Measurements from ENCODE around the gene PIGU.
A peak's percentile ranks its signal among the peaks of the same experiment; 100 is the strongest.

The PIGU gene

GRCh38 chr20:34569598-34569997, 107.3 kb downstream of the PIGU start:
- no peaks in the 10 kb centered on the region for H3K27me3 ChIP-seq (ENCODE audit: low read depth)

GRCh38 chr20:34567892-34568865, 108.7 kb downstream of the PIGU start:
- Histone ChIP-seq H3K36me3 (replicated peaks) (no peaks in the 10 kb centered on the region), H3K27me3 (ENCODE audit: low read depth) (no peaks in the 10 kb centered on the region), H3K4me1 (no peaks in the 10 kb centered on the region), H3K4me3 (no peak overlapping the region), H3K9me3 (no peaks in the 10 kb centered on the region)
- DNase-seq (ENCODE audit: low spot score in 2 of 2), result no peak
- in situ Hi-C loops (cut with MboI; ENCODE audit: low sequenced_read_pairs), result no loop called here

More at GRCh38 chr20:34569598-34569997, 107.3 kb downstream of the PIGU start:
- Histone ChIP-seq H3K4me3 (no peak overlapping the region), H3K4me1 (no peaks in the 10 kb centered on the region), H3K36me3 (replicated peaks) (no peaks in the 10 kb centered on the region), H3K9me3 (no peaks in the 10 kb centered on the region)
- in situ Hi-C loops (cut with MboI; ENCODE audit: low sequenced_read_pairs), result no loop called here
- no peak for DNase-seq (ENCODE audit: low spot score in 2 of 2)

- no peaks in the 10 kb centered on the region for H3K9me3 ChIP-seq
- no peak for DNase-seq (ENCODE audit: low spot score in 2 of 2)
- H3K4me3 ChIP-seq, result no peak overlapping the region
- in situ Hi-C loops (cut with MboI; ENCODE audit: low sequenced_read_pairs), result no loop called here
- H3K4me1 ChIP-seq, result no peaks in the 10 kb centered on the region
- H3K36me3 ChIP-seq (replicated peaks), result no peaks in the 10 kb centered on the region
- H3K27me3 ChIP-seq (ENCODE audit: low read depth), result no peaks in the 10 kb centered on the region
Measured at GRCh38 chr20:34566978-34567891, 109.7 kb downstream of the PIGU start.

GRCh38 chr20:34564833-34565232, 112.1 kb downstream of the PIGU start:
- no peaks in the 10 kb centered on the region for H3K9me3 ChIP-seq
- H3K27me3 ChIP-seq (ENCODE audit: low read depth), result no peaks in the 10 kb centered on the region
- H3K4me3 ChIP-seq, result no peak overlapping the region
- in situ Hi-C loops (cut with MboI; ENCODE audit: low sequenced_read_pairs), result no loop called here
- peaks cover 7% of the 10 kb centered on the region; the same call in 1 of the 2 replicates for H3K36me3 ChIP-seq (replicated peaks)
- no peaks in the 10 kb centered on the region for H3K4me1 ChIP-seq
- DNase-seq (ENCODE audit: low spot score in 2 of 2), result no peak

- Histone ChIP-seq H3K9me3 (no peaks in the 10 kb centered on the region), H3K4me1 (no peaks in the 10 kb centered on the region), H3K27me3 (ENCODE audit: low read depth) (no peaks in the 10 kb centered on the region), H3K36me3 (replicated peaks) (peaks cover 7% of the 10 kb centered on the region; the same call in 1 of the 2 replicates), H3K4me3 (no peak overlapping the region)
- in situ Hi-C loops (cut with MboI; ENCODE audit: low sequenced_read_pairs), result no loop called here
- DNase-seq (ENCODE audit: low spot score in 2 of 2), result peak in 1 of 2 experiments; percentile 28
Measured at GRCh38 chr20:34562641-34563040, 114.3 kb downstream of the PIGU start.

GRCh38 chr20:34561661-34562060, 115.2 kb downstream of the PIGU start:
- H3K9me3 ChIP-seq, result no peaks in the 10 kb centered on the region
- in situ Hi-C loops (cut with MboI; ENCODE audit: low sequenced_read_pairs), result no loop called here
- H3K27me3 ChIP-seq (ENCODE audit: low read depth), result no peaks in the 10 kb centered on the region
- H3K36me3 ChIP-seq (replicated peaks), result peaks cover 7% of the 10 kb centered on the region; the same call in 1 of the 2 replicates
- no peak for DNase-seq (ENCODE audit: low spot score in 2 of 2)
- no peaks in the 10 kb centered on the region for H3K4me1 ChIP-seq
- H3K4me3 ChIP-seq, result no peak overlapping the region

- Histone ChIP-seq H3K4me3 (no peak overlapping the region), H3K9me3 (no peaks in the 10 kb centered on the region), H3K36me3 (replicated peaks) (peaks cover 7% of the 10 kb centered on the region; the same call in 1 of the 2 replicates), H3K27me3 (ENCODE audit: low read depth) (no peaks in the 10 kb centered on the region), H3K4me1 (no peaks in the 10 kb centered on the region)
- no peak for DNase-seq (ENCODE audit: low spot score in 2 of 2)
- in situ Hi-C loops (cut with MboI; ENCODE audit: low sequenced_read_pairs), result no loop called here
Measured at GRCh38 chr20:34560614-34561013, 116.3 kb downstream of the PIGU start.

GRCh38 chr20:34560141-34560523, 116.8 kb downstream of the PIGU start:
- in situ Hi-C loops (cut with MboI; ENCODE audit: low sequenced_read_pairs), result no loop called here
- no peak overlapping the region for H3K4me3 ChIP-seq
- no peaks in the 10 kb centered on the region for H3K9me3 ChIP-seq
- peaks cover 7% of the 10 kb centered on the region; the same call in 1 of the 2 replicates for H3K36me3 ChIP-seq (replicated peaks)
- no peak for DNase-seq (ENCODE audit: low spot score in 2 of 2)
- H3K4me1 ChIP-seq, result no peaks in the 10 kb centered on the region
- no peaks in the 10 kb centered on the region for H3K27me3 ChIP-seq (ENCODE audit: low read depth)

- no peaks in the 10 kb centered on the region for H3K27me3 ChIP-seq (ENCODE audit: low read depth)
- no peaks in the 10 kb centered on the region for H3K9me3 ChIP-seq
- H3K4me3 ChIP-seq, result no peak overlapping the region
- DNase-seq (ENCODE audit: low spot score in 2 of 2), result no peak
- no peaks in the 10 kb centered on the region for H3K4me1 ChIP-seq
- peaks cover 7% of the 10 kb centered on the region; the same call in 1 of the 2 replicates for H3K36me3 ChIP-seq (replicated peaks)
- in situ Hi-C loops (cut with MboI; ENCODE audit: low sequenced_read_pairs), result no loop called here
Measured at GRCh38 chr20:34559311-34560140, 117.4 kb downstream of the PIGU start.

GRCh38 chr20:34558320-34559218, 118.3 kb downstream of the PIGU start, which contains the start of gene MAP1LC3A:
Gene MAP1LC3A (plus strand): TSS chr20:34558718. CDS start chr20:34558869, 151 bp downstream.
- Histone ChIP-seq H3K9me3 (no peaks in the 10 kb centered on the region), H3K27me3 (ENCODE audit: low read depth) (no peaks in the 10 kb centered on the region), H3K36me3 (replicated peaks) (peaks cover 7% of the 10 kb centered on the region; the same call in 1 of the 2 replicates), H3K4me3 (no peak within 1 kb of the TSS), H3K4me1 (no peaks in the 10 kb centered on the region)
- DNase-seq (ENCODE audit: low spot score in 2 of 2), result no peak
- in situ Hi-C loops (cut with MboI; ENCODE audit: low sequenced_read_pairs), result no loop called here

- DNase-seq (ENCODE audit: low spot score in 2 of 2), result no peak
- no peaks in the 10 kb centered on the region for H3K9me3 ChIP-seq
- no peaks in the 10 kb centered on the region for H3K4me1 ChIP-seq
- in situ Hi-C loops (cut with MboI; ENCODE audit: low sequenced_read_pairs), result no loop called here
- no peaks in the 10 kb centered on the region for H3K27me3 ChIP-seq (ENCODE audit: low read depth)
- no peak overlapping the region for H3K4me3 ChIP-seq
- H3K36me3 ChIP-seq (replicated peaks), result peaks cover 7% of the 10 kb centered on the region; the same call in 1 of the 2 replicates
Measured at GRCh38 chr20:34557936-34558319, 119.0 kb downstream of the PIGU start.

GRCh38 chr20:34553366-34553867, 123.5 kb downstream of the PIGU start:
- no peaks in the 10 kb centered on the region for H3K4me1 ChIP-seq
- no peaks in the 10 kb centered on the region for H3K36me3 ChIP-seq (replicated peaks)
- no peaks in the 10 kb centered on the region for H3K27me3 ChIP-seq (ENCODE audit: low read depth)
- no peak overlapping the region for H3K4me3 ChIP-seq
- in situ Hi-C loops (cut with MboI; ENCODE audit: low sequenced_read_pairs), result no loop called here
- DNase-seq (ENCODE audit: low spot score in 2 of 2), result no peak
- no peaks in the 10 kb centered on the region for H3K9me3 ChIP-seq

Measured in HAP-1 (cell line).